ENCODE measurements around the gene TMEM164. TPM values are rescaled to one million over a fixed set of nuclear protein-coding genes. Genes with fewer than 3 reads are reported as not detected.

TMEM164 gene
- total RNA-seq, 1 donor from 2014 or later: 76.3 TPM

DNA sequence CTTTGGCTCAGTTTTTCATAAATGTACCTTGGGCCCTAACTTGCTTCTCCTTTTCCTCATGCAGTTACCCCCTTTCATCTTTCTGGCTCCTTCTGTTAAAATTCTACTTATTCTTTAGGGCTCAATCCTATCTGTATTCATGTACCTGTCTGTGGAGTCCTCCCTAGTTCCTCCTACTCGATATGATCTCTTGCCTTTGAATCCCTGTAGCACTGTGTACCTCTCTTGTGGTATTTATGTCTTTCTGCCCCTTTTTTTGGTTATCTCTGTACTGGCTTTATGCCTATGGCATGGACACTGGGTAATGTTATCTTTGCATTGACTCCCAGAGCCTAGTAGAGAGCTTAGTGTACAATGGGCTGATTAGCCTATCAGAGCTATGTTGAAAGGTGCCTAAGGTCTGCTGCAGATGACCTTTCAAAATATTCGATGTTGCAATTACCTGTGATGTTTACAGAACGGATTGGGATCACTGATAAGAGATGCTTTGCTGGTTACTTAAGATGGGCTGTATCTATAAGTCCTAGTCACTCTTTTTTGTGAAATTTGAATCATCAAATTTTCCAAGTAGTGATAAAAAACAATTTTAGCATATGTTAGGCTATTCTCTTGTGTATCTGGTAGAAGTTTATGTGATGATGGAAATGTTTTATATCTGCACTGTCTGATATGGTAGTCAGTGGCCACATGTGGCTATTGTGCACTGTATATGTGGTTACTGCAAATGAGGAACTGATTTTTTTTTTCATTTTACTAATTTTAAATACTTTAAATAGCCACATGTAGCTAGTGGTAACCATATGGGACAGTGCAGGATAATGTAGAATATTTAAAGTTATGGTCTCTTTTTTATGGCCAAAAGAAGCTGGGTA, 33.5 kb downstream of the TMEM164 start:
- Mint-ChIP-seq H3K4me1 (ENCODE audit: unreplicated experiment) (peaks cover 27% of the 10 kb centered on the region), H3K27ac (no peak overlapping the region), H3K36me3 (peaks cover 4% of the 10 kb centered on the region), H3K27me3 (no peaks in the 10 kb centered on the region), H3K9me3 (no peaks in the 10 kb centered on the region), H3K4me3 (no peak overlapping the region)
- TF ChIP-seq CTCF (conservative IDR thresholded peaks at IDR 0.05): no peak
- no peak for DNase-seq (ENCODE audit: extremely low spot score, unreplicated experiment)

GRCh38 chrX:110037178-110037577, 34.3 kb downstream of the TMEM164 start:
- DNase-seq (ENCODE audit: extremely low spot score, unreplicated experiment): no peak
- Mint-ChIP-seq H3K9me3 (no peaks in the 10 kb centered on the region), H3K36me3 (peaks cover 4% of the 10 kb centered on the region), H3K27me3 (no peaks in the 10 kb centered on the region), H3K27ac (peak overlapping the region; percentile 15), H3K4me1 (ENCODE audit: unreplicated experiment) (peaks cover 27% of the 10 kb centered on the region), H3K4me3 (no peak overlapping the region)
- no peak for TF ChIP-seq CTCF (conservative IDR thresholded peaks at IDR 0.05)

GRCh38 chrX:110038900-110039299, 36.0 kb downstream of the TMEM164 start:
- H3K36me3 Mint-ChIP-seq: peaks cover 4% of the 10 kb centered on the region
- TF ChIP-seq CTCF (conservative IDR thresholded peaks at IDR 0.05): no peak
- no peak for DNase-seq (ENCODE audit: extremely low spot score, unreplicated experiment)
- H3K27ac Mint-ChIP-seq: no peak overlapping the region
- H3K4me1 Mint-ChIP-seq (ENCODE audit: unreplicated experiment): peaks cover 15% of the 10 kb centered on the region
- no peaks in the 10 kb centered on the region for H3K9me3 Mint-ChIP-seq
- H3K27me3 Mint-ChIP-seq: no peaks in the 10 kb centered on the region
- H3K4me3 Mint-ChIP-seq: no peak overlapping the region

GRCh38 chrX:110041980-110042379, 39.1 kb downstream of the TMEM164 start:
- Mint-ChIP-seq H3K27me3 (no peaks in the 10 kb centered on the region), H3K9me3 (no peaks in the 10 kb centered on the region), H3K36me3 (peaks cover 2% of the 10 kb centered on the region), H3K4me1 (ENCODE audit: unreplicated experiment) (peaks cover 32% of the 10 kb centered on the region), H3K4me3 (no peak overlapping the region), H3K27ac (no peak overlapping the region)
- no peak for TF ChIP-seq CTCF (conservative IDR thresholded peaks at IDR 0.05)
- DNase-seq (ENCODE audit: extremely low spot score, unreplicated experiment): no peak

GRCh38 chrX:110042496-110042895, 39.6 kb downstream of the TMEM164 start:
- Mint-ChIP-seq H3K27me3 (no peaks in the 10 kb centered on the region), H3K27ac (no peak overlapping the region), H3K4me1 (ENCODE audit: unreplicated experiment) (peaks cover 35% of the 10 kb centered on the region), H3K9me3 (no peaks in the 10 kb centered on the region), H3K4me3 (no peak overlapping the region), H3K36me3 (no peaks in the 10 kb centered on the region)
- no peak for DNase-seq (ENCODE audit: extremely low spot score, unreplicated experiment)
- TF ChIP-seq CTCF (conservative IDR thresholded peaks at IDR 0.05): no peak

All from type B pancreatic cell (in vitro differentiated cells).